Measurements from ENCODE around the gene ZNF324. TPM values are rescaled to one million over a fixed set of nuclear protein-coding genes. Genes with fewer than 3 reads are reported as not detected.

ZNF324 gene
- polyA plus RNA-seq, 12 donors = 3.8 to 11.7 (median 4.6) TPM; not detected in 1

GRCh38 chr19:58522709-58523108 is 55.8 kb downstream of the ZNF324 start:
- no peak for DNase-seq

Other genes with a start within 250 kb of the ZNF324 start
- 10 to 100 TPM in 11 of 12 donors, not detected in 1; 13.0 to 24.3 (median 16.1) TPM for gene ZNF544, start 238.2 kb upstream of the ZNF324 start, polyA plus RNA-seq (ENCODE audit: insufficient read length in 12 of 12)
- gene ZNF8, start 188.1 kb upstream of the ZNF324 start, polyA plus RNA-seq (ENCODE audit: insufficient read length in 12 of 12) = 1 to 10 TPM in 11 of 12 donors, not detected in 1; 4.0 to 7.0 (median 5.6) TPM
- 10 to 100 TPM in 11 of 12 donors, not detected in 1; 25.9 to 51.7 (median 28.4) TPM for gene ERVK3-1, start 161.7 kb upstream of the ZNF324 start, polyA plus RNA-seq (ENCODE audit: insufficient read length in 12 of 12)
- gene ZSCAN22, start 140.1 kb upstream of the ZNF324 start, polyA plus RNA-seq (ENCODE audit: insufficient read length in 12 of 12) = 1 to 10 TPM in 10 of 12 donors, not detected in 2; 2.6 to 4.0 (median 3.1) TPM
- 1 to 10 TPM in 10 of 12 donors, not detected in 2; 2.3 to 6.0 (median 2.9) TPM for gene A1BG, start 113.6 kb upstream of the ZNF324 start, polyA plus RNA-seq (ENCODE audit: insufficient read length in 12 of 12)
- 1 to 10 TPM in 10 of 12 donors, not detected in 2; 1.6 to 3.0 (median 1.9) TPM for gene ZNF497, start 104.3 kb upstream of the ZNF324 start, polyA plus RNA-seq (ENCODE audit: insufficient read length in 12 of 12)
- 1 to 10 TPM in 8 of 12 donors, under 1 TPM in 3, not detected in 1; 0.65 to 8.8 (median 1.2) TPM for gene ZNF837, start 86.0 kb upstream of the ZNF324 start, polyA plus RNA-seq (ENCODE audit: insufficient read length in 12 of 12)
- 1,000 to 10,000 TPM in 9 of 12 donors, 100 to 1,000 TPM in 2, not detected in 1; 942 to 1,724 (median 1,496) TPM for gene RPS5, start 79.8 kb upstream of the ZNF324 start, polyA plus RNA-seq (ENCODE audit: insufficient read length in 12 of 12)
- under 1 TPM in 1 of 12 donors, not detected in 11; 0.57 TPM for gene RNF225, start 71.4 kb upstream of the ZNF324 start, polyA plus RNA-seq (ENCODE audit: insufficient read length in 12 of 12)
- gene ZNF584, start 58.4 kb upstream of the ZNF324 start, polyA plus RNA-seq (ENCODE audit: insufficient read length in 12 of 12) = 1 to 10 TPM in 10 of 12 donors, not detected in 2; 4.6 to 7.0 (median 5.9) TPM
- gene ZNF132, start 26.9 kb upstream of the ZNF324 start, polyA plus RNA-seq (ENCODE audit: insufficient read length in 12 of 12) = 1 to 10 TPM in 11 of 12 donors, not detected in 1; 3.4 to 6.5 (median 5.3) TPM
- gene ZNF324B, start 15.5 kb upstream of the ZNF324 start, polyA plus RNA-seq (ENCODE audit: insufficient read length in 12 of 12) = 1 to 10 TPM in 10 of 12 donors, not detected in 2; 2.3 to 4.4 (median 3.1) TPM
- 10 to 100 TPM in 1 of 12 donors, 1 to 10 TPM in 10, not detected in 1; 4.8 to 10.4 (median 6.8) TPM for gene ZNF446, start 9.3 kb downstream of the ZNF324 start, polyA plus RNA-seq (ENCODE audit: insufficient read length in 12 of 12)
- gene SLC27A5, start 44.9 kb downstream of the ZNF324 start, polyA plus RNA-seq (ENCODE audit: insufficient read length in 12 of 12) = 1 to 10 TPM in 10 of 12 donors, not detected in 2; 2.0 to 4.1 (median 3.8) TPM
- gene ZBTB45, start 52.7 kb downstream of the ZNF324 start, polyA plus RNA-seq (ENCODE audit: insufficient read length in 12 of 12) = 10 to 100 TPM in 2 of 12 donors, 1 to 10 TPM in 9, not detected in 1; 5.3 to 13.3 (median 8.3) TPM
- gene TRIM28, start 77.0 kb downstream of the ZNF324 start, polyA plus RNA-seq (ENCODE audit: insufficient read length in 12 of 12) = 100 to 1,000 TPM in 11 of 12 donors, not detected in 1; 218 to 448 (median 333) TPM
- gene CHMP2A, start 88.0 kb downstream of the ZNF324 start, polyA plus RNA-seq (ENCODE audit: insufficient read length in 12 of 12) = 100 to 1,000 TPM in 1 of 12 donors, 10 to 100 TPM in 10, not detected in 1; 63.8 to 111 (median 69.9) TPM
- 10 to 100 TPM in 11 of 12 donors, not detected in 1; 49.2 to 72.5 (median 64.6) TPM for gene UBE2M, start 91.5 kb downstream of the ZNF324 start, polyA plus RNA-seq (ENCODE audit: insufficient read length in 12 of 12)
- 10 to 100 TPM in 10 of 12 donors, 1 to 10 TPM in 1, not detected in 1; 9.5 to 38.1 (median 13.8) TPM for gene MZF1, start 106.3 kb downstream of the ZNF324 start, polyA plus RNA-seq (ENCODE audit: insufficient read length in 12 of 12)